OCI-LY1 (cell line): ENCODE data around the gene MAP2.

ENCODE experiments used
- EZH2 ChIP-seq: fragments of 200-600 bp; sonication (generic), shearing (Covaris generic); IDR thresholded peaks from 2 replicates; pipeline ENCODE4 v1.8.0; 2017; ENCODE audit warnings: borderline replicate concordance, mixed run types, mild to moderate bottlenecking, antibody characterized with exemption, low read length, moderate library complexity, mixed read lengths
- TF ChIP-seq, protein P1 (sequence below): fragments of 200-600 bp; sonication (generic), shearing (Covaris generic); IDR thresholded peaks from 2 replicates; pipeline ENCODE4 v1.5.1; 2017; ENCODE audit warnings: mild to moderate bottlenecking, antibody characterized with exemption, low read length, moderate library complexity, mixed read lengths

DNA sequence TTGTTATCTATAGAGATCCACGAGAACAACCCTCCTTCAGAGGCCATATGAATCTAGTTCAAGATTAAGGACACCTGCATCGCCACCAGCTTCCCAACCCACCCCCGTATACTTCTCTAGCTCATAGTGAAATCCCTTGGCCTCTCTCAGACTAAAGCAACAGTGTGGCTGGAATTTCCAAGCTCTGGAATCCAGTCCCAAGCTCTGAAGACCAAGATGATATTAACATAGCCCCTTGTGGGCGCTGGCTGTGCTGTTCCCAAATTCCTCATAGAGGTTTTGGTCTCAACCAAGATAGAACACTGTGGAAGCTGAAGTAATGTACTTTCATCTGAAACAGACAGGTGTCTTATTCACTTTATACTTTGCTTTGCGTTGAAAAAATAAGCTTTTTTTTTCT is 139.6 kb downstream of the MAP2 start:
- TF ChIP-seq, protein P1, sequence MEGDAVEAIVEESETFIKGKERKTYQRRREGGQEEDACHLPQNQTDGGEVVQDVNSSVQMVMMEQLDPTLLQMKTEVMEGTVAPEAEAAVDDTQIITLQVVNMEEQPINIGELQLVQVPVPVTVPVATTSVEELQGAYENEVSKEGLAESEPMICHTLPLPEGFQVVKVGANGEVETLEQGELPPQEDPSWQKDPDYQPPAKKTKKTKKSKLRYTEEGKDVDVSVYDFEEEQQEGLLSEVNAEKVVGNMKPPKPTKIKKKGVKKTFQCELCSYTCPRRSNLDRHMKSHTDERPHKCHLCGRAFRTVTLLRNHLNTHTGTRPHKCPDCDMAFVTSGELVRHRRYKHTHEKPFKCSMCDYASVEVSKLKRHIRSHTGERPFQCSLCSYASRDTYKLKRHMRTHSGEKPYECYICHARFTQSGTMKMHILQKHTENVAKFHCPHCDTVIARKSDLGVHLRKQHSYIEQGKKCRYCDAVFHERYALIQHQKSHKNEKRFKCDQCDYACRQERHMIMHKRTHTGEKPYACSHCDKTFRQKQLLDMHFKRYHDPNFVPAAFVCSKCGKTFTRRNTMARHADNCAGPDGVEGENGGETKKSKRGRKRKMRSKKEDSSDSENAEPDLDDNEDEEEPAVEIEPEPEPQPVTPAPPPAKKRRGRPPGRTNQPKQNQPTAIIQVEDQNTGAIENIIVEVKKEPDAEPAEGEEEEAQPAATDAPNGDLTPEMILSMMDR = no peak
- no peak for TF ChIP-seq EZH2
